K562 (cell line): ENCODE measurements around the gene RGS12. TPM values are rescaled to one million over a fixed set of nuclear protein-coding genes. Genes with fewer than 3 reads are reported as not detected.

ENCODE experiments used
- ATAC-seq: fragments of 200-7000 bp; cut with Tn5 transposase; 3 replicates; pipeline ENCODE4 v1.9.1; 2020; ENCODE audit warnings: moderate library complexity
- BruUV-seq: library from RNA; stranded (reverse); fragments of 400-500 nt; replicated peaks from 2 replicates; lab custom pipeline; 2021; lab: Mats Ljungman, UMichigan
- CTCF ChIA-PET: fragments of 300-600 bp; formaldehyde crosslinking; extraction: SDS; loops from one replicate; lab custom pipeline; 2021; ENCODE audit warnings: low intra/inter-chr PET ratio; lab: Yijun Ruan, JAX
- POLR2A ChIA-PET: fragments of 300-600, 350-650 bp; sonication (Branson Sonifier 250); formaldehyde crosslinking; extraction: SDS; loops from one replicate; lab custom pipeline; 2021; ENCODE audit warnings: antibody characterized with exemption, inconsistent platforms; lab: Yijun Ruan, JAX
- DNase-seq, 4 experiments: peaks; one replicate each; pipeline versions ENCODE4 v3.0.0 to v3.0.0-alpha.2; 2011 to 2018; ENCODE audit warnings: low spot score in 3 of 4, mixed read lengths in 3 of 4; ENCODE audit errors: extremely low read depth in 1 of 4
- FAIRE-seq: peaks from 2 replicates; lab custom pipeline; 2011; peaks lifted over from hg19 to GRCh38; lab: Jason Lieb, UNC
- H2AFZ ChIP-seq: 2 replicates; pipeline ENCODE4 v1.6.0; 2011; ENCODE audit warnings: low read depth, low read length, control low read depth, inconsistent platforms
- H3K27ac ChIP-seq: fragments of 200-600 bp; 3 replicates; pipeline ENCODE4 v1.8.0; 2011; ENCODE audit warnings: low read depth, mild to moderate bottlenecking, control low read depth, inconsistent platforms, low read length, moderate library complexity, mixed read lengths; ENCODE audit errors: extremely low read depth
- H3K27me3 ChIP-seq, 2 experiments: fragments of 300-600 bp in 1 of 2; 2 replicates in 1 of 2; 3 replicates in 1 of 2; pipeline versions ENCODE4 v1.6.0 to v1.8.0; 2011; ENCODE audit warnings: inconsistent platforms in 2 of 2, low read length in 2 of 2, mild to moderate bottlenecking in 1 of 2, mixed read lengths in 1 of 2, moderate library complexity in 1 of 2; ENCODE audit not compliant: control insufficient read depth in 2 of 2, insufficient read depth in 2 of 2
- H3K36me3 ChIP-seq: fragments of 300-600 bp; 3 replicates; pipeline ENCODE4 v1.8.0; 2011; ENCODE audit warnings: mild to moderate bottlenecking, low read length, inconsistent platforms; ENCODE audit not compliant: control insufficient read depth, insufficient read depth
- H3K4me1 ChIP-seq, 2 experiments: fragments of 200-600 bp in 1 of 2; replicated peaks in 1 of 2; 2 replicates in 1 of 2; 3 replicates in 1 of 2; pipeline versions ENCODE4 v1.5.1 to v1.8.0; 2011; ENCODE audit warnings: inconsistent platforms in 2 of 2, low read length in 2 of 2, mild to moderate bottlenecking in 1 of 2, mixed read lengths in 1 of 2, moderate library complexity in 1 of 2; ENCODE audit not compliant: control insufficient read depth in 2 of 2, insufficient read depth in 2 of 2
- H3K4me2 ChIP-seq: 2 replicates; pipeline ENCODE4 v1.6.1; 2011; ENCODE audit warnings: low read length, control low read depth, inconsistent platforms, mixed read lengths; ENCODE audit not compliant: insufficient read depth
- H3K4me3 ChIP-seq: fragments of 200-600 bp; sonication (generic), shearing (Covaris generic); 2 replicates; pipeline ENCODE4 v1.5.1; 2016; ENCODE audit warnings: control low read depth, inconsistent platforms
- H3K79me2 ChIP-seq: fragments of 200-600 bp; 3 replicates; pipeline ENCODE4 v1.8.0; 2011; ENCODE audit warnings: low read length, inconsistent platforms; ENCODE audit not compliant: control insufficient read depth, insufficient read depth
- H3K9ac ChIP-seq, 2 experiments: 2 replicates each; pipeline versions ENCODE4 v1.6.0 to v1.6.1; 2011; ENCODE audit warnings: low read depth in 2 of 2, low read length in 2 of 2, control low read depth in 1 of 2, inconsistent platforms in 1 of 2, mild to moderate bottlenecking in 1 of 2, mixed read lengths in 1 of 2; ENCODE audit not compliant: insufficient read depth in 1 of 2
- H3K9me1 ChIP-seq: one replicate; pipeline ENCODE4 v1.6.0; 2011; ENCODE audit warnings: inconsistent platforms, mild to moderate bottlenecking, low read length, moderate library complexity; ENCODE audit not compliant: control insufficient read depth, insufficient read depth
- H3K9me3 ChIP-seq: replicated peaks from 2 replicates; pipeline ENCODE4 v1.5.1; 2011; ENCODE audit warnings: low read depth, low read length, inconsistent platforms; ENCODE audit not compliant: control insufficient read depth, insufficient read depth
- H4K20me1 ChIP-seq: replicated peaks from 2 replicates; pipeline ENCODE4 v1.6.1; 2011; ENCODE audit warnings: low read length, inconsistent platforms, mixed read lengths; ENCODE audit not compliant: control insufficient read depth, insufficient read depth
- E2F6 ChIP-seq, 2 experiments: IDR thresholded peaks; 2 replicates each; pipeline ENCODE4 v1.6.1; 2011; ENCODE audit warnings: borderline replicate concordance in 1 of 2, control low read depth in 1 of 2, low read depth in 1 of 2, low read length in 1 of 2, mild to moderate bottlenecking in 1 of 2, mixed read lengths in 1 of 2, moderate library complexity in 1 of 2; ENCODE audit not compliant: insufficient read depth in 1 of 2, insufficient read length in 1 of 2, poor library complexity in 1 of 2, severe bottlenecking in 1 of 2; ENCODE audit errors: extremely low read depth in 1 of 2
- LEF1 ChIP-seq: fragments of 450-650 bp; IDR thresholded peaks from 2 replicates; pipeline ENCODE4 v1.6.1; 2016; ENCODE audit warnings: mild to moderate bottlenecking
- MTA1 ChIP-seq: fragments of 450-650 bp; IDR thresholded peaks from 2 replicates; pipeline ENCODE4 v1.6.1; 2017; ENCODE audit warnings: borderline replicate concordance
- NFYB ChIP-seq: IDR thresholded peaks from 2 replicates; pipeline ENCODE4 v1.6.1; 2011; ENCODE audit warnings: mild to moderate bottlenecking, moderate library complexity; ENCODE audit not compliant: insufficient read length; ENCODE audit errors: extremely low read depth
- STAT5B ChIP-seq: fragments of 250-450 bp; sonication (Bioruptor Pico); IDR thresholded peaks from 2 replicates; pipeline ENCODE4 v1.8.0; 2021; ENCODE audit warnings: mild to moderate bottlenecking, inconsistent platforms
- TBP ChIP-seq: optimal IDR thresholded peaks from 2 replicates; pipeline ENCODE3; 2011; ENCODE audit warnings: low read depth, low read length, improper control_type of control experiment
- TCF7L2 ChIP-seq: fragments of 150-350 bp; IDR thresholded peaks from 2 replicates; pipeline ENCODE4 v1.6.1; 2016; ENCODE audit warnings: low read depth, mild to moderate bottlenecking, low read length, moderate library complexity
- TSC22D4 ChIP-seq: fragments of 450-650 bp; IDR thresholded peaks from 2 replicates; pipeline ENCODE4 v1.6.1; 2016; ENCODE audit warnings: missing genetic modification characterization, missing biosample characterization, control low read depth
- ZBTB34 ChIP-seq: fragments of 250-450 bp; sonication (Bioruptor Pico); IDR thresholded peaks from 2 replicates; pipeline ENCODE4 v1.8.0; 2021; ENCODE audit warnings: mild to moderate bottlenecking, moderate library complexity
- ZC3H4 ChIP-seq: sonication (generic); formaldehyde crosslinking; IDR thresholded peaks from 2 replicates; pipeline ENCODE4 v1.9.0; 2021; ENCODE audit warnings: missing genetic modification reagents, borderline replicate concordance
- ZMIZ1 ChIP-seq, 2 experiments: fragments of 150-350 bp in 1 of 2; IDR thresholded peaks; 2 replicates each; pipeline ENCODE4 v1.6.1; 2012 to 2016; ENCODE audit warnings: low read depth in 2 of 2, low read length in 2 of 2, mild to moderate bottlenecking in 1 of 2, moderate library complexity in 1 of 2
- ZNF174 ChIP-seq: fragments of 250-450 bp; sonication (Bioruptor Pico); IDR thresholded peaks from 2 replicates; pipeline ENCODE4 v1.4.0; 2020; ENCODE audit warnings: mild to moderate bottlenecking
- WGBS: fragments of 100-300 bp; shearing (Covaris generic); methylation state at CpG from one replicate; pipeline ENCODE4 v1.1.6; 2016; ENCODE audit warnings: low coverage, mixed read lengths; ENCODE audit not compliant: insufficient coverage; ENCODE audit errors: missing lambda C conversion rate; 5-methylcytosine and 5-hydroxymethylcytosine counted together
- in situ Hi-C: fragments of 300-500 bp; cut with MboI; formaldehyde crosslinking; loops from 4 replicates; pipeline ENCODE4 v1.15.0; 2018; ENCODE audit warnings: inconsistent platforms, mixed read lengths
- intact Hi-C: fragments of 100-400 bp; cut with micrococcal nuclease; formaldehyde crosslinking; loops from 2 replicates; pipeline ENCODE4 v1.14.2; 2022
- polyA plus RNA-seq, 8 experiments: library from polyadenylated mRNA; depleted of rRNA in 4 of 8; stranded (reverse) in 5 of 8; unstranded in 3 of 8; fragments of >200 nt; fragmentation: Nextera tagmentation in 2 of 8; fragmentation: Illumina TruSeq in 1 of 8; extraction: Ambion mirVana in 2 of 8; extraction: Trizol in 1 of 8; gene quantifications; 2 replicates each; pipeline versions ENCODE4 v1.2.1 to v1.2.3, GENCODE V29; 2011 to 2014; ENCODE audit warnings: inconsistent platforms in 1 of 8, missing spikeins in 1 of 8
- total RNA-seq, 7 experiments: library from RNA; depleted of rRNA in 6 of 7; stranded (reverse); fragments of >200 nt in 6 of 7; fragmentation: Illumina TruSeq in 2 of 7; extraction: Trizol in 2 of 7; gene quantifications; 2 replicates each; pipeline versions ENCODE4 v1.2.1 to v1.2.3, GENCODE V29; 2011 to 2021; ENCODE audit warnings: low replicate concordance in 1 of 7
- TF ChIP-seq, protein P1 (sequence below): fragments of 250-450 bp; sonication (Bioruptor Pico); IDR thresholded peaks from 2 replicates; pipeline ENCODE4 v1.4.0; 2020
- TF ChIP-seq, protein P2 (sequence below): fragments of 450-650 bp; formaldehyde crosslinking; IDR thresholded peaks from 2 replicates; pipeline ENCODE4 v1.4.0; 2022; ENCODE audit warnings: mild to moderate bottlenecking, moderate library complexity

The RGS12 gene
- total and polyA plus RNA-seq, 9 of the 15 experiments (the other 6 are each of a cell fraction or from before 2014, with no cell fraction given): 0.30 to 8.8 (median 5.5) TPM

- Histone ChIP-seq H4K20me1 (peaks cover 70% of the 10 kb centered on the region), H2AFZ (no peak overlapping the region), H3K9me1 (no peaks in the 10 kb centered on the region), H3K4me3 (no peak overlapping the region)
- no peak for DNase-seq
- intact Hi-C loops: no loop called here
- WGBS: 67% methylated on average over 20 of the region's 20 CpGs
- TF ChIP-seq ZBTB34: no peak
- TF ChIP-seq E2F6 (IDR thresholded peaks at IDR 0.05; ENCODE audit: borderline replicate concordance in 1 of 2, extremely low read depth in 1 of 2, insufficient read depth in 1 of 2, insufficient read length in 1 of 2, low read depth in 1 of 2, low read length in 1 of 2, poor library complexity in 1 of 2, severe bottlenecking in 1 of 2): no peak
- no peak for TF ChIP-seq NFYB
- TF ChIP-seq TSC22D4 (tag): no peak
- TF ChIP-seq ZC3H4 (CRISPR knock-in tag): no peak
- TF ChIP-seq TBP: no peak
- no peak for TF ChIP-seq TCF7L2
- TF ChIP-seq, protein P1, sequence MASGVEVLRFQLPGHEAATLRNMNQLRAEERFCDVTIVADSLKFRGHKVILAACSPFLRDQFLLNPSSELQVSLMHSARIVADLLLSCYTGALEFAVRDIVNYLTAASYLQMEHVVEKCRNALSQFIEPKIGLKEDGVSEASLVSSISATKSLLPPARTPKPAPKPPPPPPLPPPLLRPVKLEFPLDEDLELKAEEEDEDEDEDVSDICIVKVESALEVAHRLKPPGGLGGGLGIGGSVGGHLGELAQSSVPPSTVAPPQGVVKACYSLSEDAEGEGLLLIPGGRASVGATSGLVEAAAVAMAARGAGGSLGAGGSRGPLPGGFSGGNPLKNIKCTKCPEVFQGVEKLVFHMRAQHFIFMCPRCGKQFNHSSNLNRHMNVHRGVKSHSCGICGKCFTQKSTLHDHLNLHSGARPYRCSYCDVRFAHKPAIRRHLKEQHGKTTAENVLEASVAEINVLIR (CRISPR knock-in tag): no peak
- no peak for TF ChIP-seq MTA1
- no peak for TF ChIP-seq LEF1
- TF ChIP-seq, protein P2, sequence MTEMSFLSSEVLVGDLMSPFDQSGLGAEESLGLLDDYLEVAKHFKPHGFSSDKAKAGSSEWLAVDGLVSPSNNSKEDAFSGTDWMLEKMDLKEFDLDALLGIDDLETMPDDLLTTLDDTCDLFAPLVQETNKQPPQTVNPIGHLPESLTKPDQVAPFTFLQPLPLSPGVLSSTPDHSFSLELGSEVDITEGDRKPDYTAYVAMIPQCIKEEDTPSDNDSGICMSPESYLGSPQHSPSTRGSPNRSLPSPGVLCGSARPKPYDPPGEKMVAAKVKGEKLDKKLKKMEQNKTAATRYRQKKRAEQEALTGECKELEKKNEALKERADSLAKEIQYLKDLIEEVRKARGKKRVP: no peak
- no peak for TF ChIP-seq STAT5B (CRISPR knock-in tag)
- no peak for TF ChIP-seq ZMIZ1 (IDR thresholded peaks at IDR 0.05; ENCODE audit: low read depth in 2 of 2, low read length in 2 of 2)
- no peak for TF ChIP-seq ZNF174 (CRISPR knock-in tag)
- TF ChIP-seq, all 486 proteins: peak for 0
- BruUV-seq: no TSS peak
- FAIRE-seq: no peak
- no peaks in the 10 kb centered on the region for H3K9me3 ChIP-seq
- no peak for ATAC-seq
- H3K9ac ChIP-seq: no peak overlapping the region
- in situ Hi-C loops: no loop called here
- ChIA-PET CTCF (no interaction called here), POLR2A (no interaction called here)
- no peak overlapping the region for H3K27ac ChIP-seq
- no peak overlapping the region for H3K4me2 ChIP-seq
- peaks cover 9 to 10% of the 10 kb centered on the region in 2 experiments; a peak in 2 of 5 replicates for H3K4me1 ChIP-seq
- H3K79me2 ChIP-seq: no peaks in the 10 kb centered on the region
- H3K36me3 ChIP-seq: no peaks in the 10 kb centered on the region
- H3K27me3 ChIP-seq: peaks cover 3 to 64% of the 10 kb centered on the region in 2 experiments; a peak in 3 of 5 replicates
Observed at GRCh38 chr4:3307060-3307459, 14.2 kb downstream of the RGS12 start.
